Measurements from ENCODE around the gene ENTR1.
A peak's percentile ranks its signal among the peaks of the same experiment; 100 is the strongest.

Gene ENTR1

GRCh38 chr9:136375096-136375495 is 35.3 kb downstream of the ENTR1 start:
- Histone ChIP-seq H3K9ac (ENCODE audit: low read length in 2 of 2) (no peak overlapping the region), H3K27ac (ENCODE audit: low read length) (no peak overlapping the region), H3K4me3 (ENCODE audit: low read length in 2 of 2) (no peak overlapping the region), H3K36me3 (ENCODE audit: control insufficient read depth in 2 of 2, insufficient read depth in 2 of 2, low read length in 2 of 2) (peaks cover 0 to 6% of the 10 kb centered on the region in 2 donors), H3K4me1 (ENCODE audit: control insufficient read depth, insufficient read depth, low read length) (peaks cover 10% of the 10 kb centered on the region), H3K27me3 (ENCODE audit: control insufficient read depth in 1 of 2, insufficient read depth in 2 of 2, low read length in 2 of 2) (no peaks in the 10 kb centered on the region), H3K9me3 (ENCODE audit: control insufficient read depth in 2 of 2, low read length in 2 of 2) (no peaks in the 10 kb centered on the region)

- peaks cover 0 to 2% of the 10 kb centered on the region in 2 donors for H3K36me3 ChIP-seq (ENCODE audit: control insufficient read depth in 2 of 2, insufficient read depth in 2 of 2, low read length in 2 of 2)
- no peak overlapping the region for H3K27ac ChIP-seq (ENCODE audit: low read length)
- no peak overlapping the region for H3K9ac ChIP-seq (ENCODE audit: low read length in 2 of 2)
- H3K4me1 ChIP-seq (ENCODE audit: control insufficient read depth, insufficient read depth, low read length): peaks cover 10% of the 10 kb centered on the region
- H3K27me3 ChIP-seq (ENCODE audit: control insufficient read depth in 1 of 2, insufficient read depth in 2 of 2, low read length in 2 of 2): no peaks in the 10 kb centered on the region
- no peak overlapping the region for H3K4me3 ChIP-seq (ENCODE audit: low read length in 2 of 2)
- no peaks in the 10 kb centered on the region for H3K9me3 ChIP-seq (ENCODE audit: control insufficient read depth in 2 of 2, low read length in 2 of 2)
Measured at GRCh38 chr9:136374183-136374575, 36.2 kb downstream of the ENTR1 start.

- H3K36me3 ChIP-seq (ENCODE audit: control insufficient read depth in 2 of 2, insufficient read depth in 2 of 2, low read length in 2 of 2): peaks cover 0 to 2% of the 10 kb centered on the region in 2 donors
- no peaks in the 10 kb centered on the region for H3K9me3 ChIP-seq (ENCODE audit: control insufficient read depth in 2 of 2, low read length in 2 of 2)
- H3K27me3 ChIP-seq (ENCODE audit: control insufficient read depth in 1 of 2, insufficient read depth in 2 of 2, low read length in 2 of 2): no peaks in the 10 kb centered on the region
- peaks cover 10% of the 10 kb centered on the region for H3K4me1 ChIP-seq (ENCODE audit: control insufficient read depth, insufficient read depth, low read length)
- H3K4me3 ChIP-seq (ENCODE audit: low read length in 2 of 2): peak within 1 kb of the TSS in 1 of 2 donors; percentile 35
- H3K27ac ChIP-seq (ENCODE audit: low read length): no peak within 1 kb of the TSS
- no peak within 1 kb of the TSS for H3K9ac ChIP-seq (ENCODE audit: low read length in 2 of 2)
Measured at GRCh38 chr9:136373300-136374182, 36.9 kb downstream of the ENTR1 start, which contains the start of gene CARD9. TSS of gene CARD9 (minus strand) at chr9:136373669. CDS start at chr9:136372078, 1,591 bp downstream.

- no peak overlapping the region for H3K9ac ChIP-seq (ENCODE audit: low read length in 2 of 2)
- no peak overlapping the region for H3K27ac ChIP-seq (ENCODE audit: low read length)
- peaks cover 0 to 2% of the 10 kb centered on the region in 2 donors for H3K36me3 ChIP-seq (ENCODE audit: control insufficient read depth in 2 of 2, insufficient read depth in 2 of 2, low read length in 2 of 2)
- peaks cover 10% of the 10 kb centered on the region for H3K4me1 ChIP-seq (ENCODE audit: control insufficient read depth, insufficient read depth, low read length)
- no peaks in the 10 kb centered on the region for H3K27me3 ChIP-seq (ENCODE audit: control insufficient read depth in 1 of 2, insufficient read depth in 2 of 2, low read length in 2 of 2)
- H3K9me3 ChIP-seq (ENCODE audit: control insufficient read depth in 2 of 2, low read length in 2 of 2): no peaks in the 10 kb centered on the region
- peak overlapping the region in 1 of 2 donors; percentile 35 for H3K4me3 ChIP-seq (ENCODE audit: low read length in 2 of 2)
Measured at GRCh38 chr9:136372561-136373299, 37.7 kb downstream of the ENTR1 start.

GRCh38 chr9:136372006-136372405 is 38.4 kb downstream of the ENTR1 start:
- H3K4me3 ChIP-seq (ENCODE audit: low read length in 2 of 2): no peak overlapping the region
- no peak overlapping the region for H3K9ac ChIP-seq (ENCODE audit: low read length in 2 of 2)
- H3K9me3 ChIP-seq (ENCODE audit: control insufficient read depth in 2 of 2, low read length in 2 of 2): no peaks in the 10 kb centered on the region
- peaks cover 10% of the 10 kb centered on the region for H3K4me1 ChIP-seq (ENCODE audit: control insufficient read depth, insufficient read depth, low read length)
- no peak overlapping the region for H3K27ac ChIP-seq (ENCODE audit: low read length)
- H3K36me3 ChIP-seq (ENCODE audit: control insufficient read depth in 2 of 2, insufficient read depth in 2 of 2, low read length in 2 of 2): peaks cover 0 to 2% of the 10 kb centered on the region in 2 donors
- no peaks in the 10 kb centered on the region for H3K27me3 ChIP-seq (ENCODE audit: control insufficient read depth in 1 of 2, insufficient read depth in 2 of 2, low read length in 2 of 2)

GRCh38 chr9:136371533-136371880 is 38.9 kb downstream of the ENTR1 start:
- Histone ChIP-seq H3K36me3 (ENCODE audit: control insufficient read depth in 2 of 2, insufficient read depth in 2 of 2, low read length in 2 of 2) (peaks cover 0 to 2% of the 10 kb centered on the region in 2 donors), H3K4me3 (ENCODE audit: low read length in 2 of 2) (no peak overlapping the region), H3K27me3 (ENCODE audit: control insufficient read depth in 1 of 2, insufficient read depth in 2 of 2, low read length in 2 of 2) (no peaks in the 10 kb centered on the region), H3K9ac (ENCODE audit: low read length in 2 of 2) (no peak overlapping the region), H3K9me3 (ENCODE audit: control insufficient read depth in 2 of 2, low read length in 2 of 2) (no peaks in the 10 kb centered on the region), H3K27ac (ENCODE audit: low read length) (no peak overlapping the region), H3K4me1 (ENCODE audit: control insufficient read depth, insufficient read depth, low read length) (peaks cover 10% of the 10 kb centered on the region)

- no peaks in the 10 kb centered on the region for H3K9me3 ChIP-seq (ENCODE audit: control insufficient read depth in 2 of 2, low read length in 2 of 2)
- peaks cover 10% of the 10 kb centered on the region for H3K4me1 ChIP-seq (ENCODE audit: control insufficient read depth, insufficient read depth, low read length)
- no peak overlapping the region for H3K9ac ChIP-seq (ENCODE audit: low read length in 2 of 2)
- no peaks in the 10 kb centered on the region for H3K27me3 ChIP-seq (ENCODE audit: control insufficient read depth in 1 of 2, insufficient read depth in 2 of 2, low read length in 2 of 2)
- peaks cover 0 to 2% of the 10 kb centered on the region in 2 donors for H3K36me3 ChIP-seq (ENCODE audit: control insufficient read depth in 2 of 2, insufficient read depth in 2 of 2, low read length in 2 of 2)
- H3K4me3 ChIP-seq (ENCODE audit: low read length in 2 of 2): no peak overlapping the region
- H3K27ac ChIP-seq (ENCODE audit: low read length): no peak overlapping the region
Measured at GRCh38 chr9:136370687-136371532, 39.5 kb downstream of the ENTR1 start.

- Histone ChIP-seq H3K27me3 (ENCODE audit: control insufficient read depth in 1 of 2, insufficient read depth in 2 of 2, low read length in 2 of 2) (no peaks in the 10 kb centered on the region), H3K36me3 (ENCODE audit: control insufficient read depth in 2 of 2, insufficient read depth in 2 of 2, low read length in 2 of 2) (peaks cover 0 to 2% of the 10 kb centered on the region in 2 donors), H3K4me3 (ENCODE audit: low read length in 2 of 2) (no peak overlapping the region), H3K9me3 (ENCODE audit: control insufficient read depth in 2 of 2, low read length in 2 of 2) (no peaks in the 10 kb centered on the region), H3K27ac (ENCODE audit: low read length) (no peak overlapping the region), H3K4me1 (ENCODE audit: control insufficient read depth, insufficient read depth, low read length) (peaks cover 8% of the 10 kb centered on the region), H3K9ac (ENCODE audit: low read length in 2 of 2) (no peak overlapping the region)
Measured at GRCh38 chr9:136370037-136370436, 40.4 kb downstream of the ENTR1 start.

GRCh38 chr9:136368190-136368589 is 42.2 kb downstream of the ENTR1 start:
- Histone ChIP-seq H3K4me1 (ENCODE audit: control insufficient read depth, insufficient read depth, low read length) (peaks cover 13% of the 10 kb centered on the region), H3K27ac (ENCODE audit: low read length) (no peak overlapping the region), H3K9ac (ENCODE audit: low read length in 2 of 2) (no peak overlapping the region), H3K9me3 (ENCODE audit: control insufficient read depth in 2 of 2, low read length in 2 of 2) (no peaks in the 10 kb centered on the region), H3K4me3 (ENCODE audit: low read length in 2 of 2) (no peak overlapping the region), H3K36me3 (ENCODE audit: control insufficient read depth in 2 of 2, insufficient read depth in 2 of 2, low read length in 2 of 2) (no peaks in the 10 kb centered on the region), H3K27me3 (ENCODE audit: control insufficient read depth in 1 of 2, insufficient read depth in 2 of 2, low read length in 2 of 2) (peaks cover 0 to 6% of the 10 kb centered on the region in 2 donors)
